Measurements from ENCODE around the gene EVC2.

Gene EVC2

GRCh38 chr4:5639556-5639955, 68.8 kb downstream of the EVC2 start:
- TF ChIP-seq RARB (CRISPR knock-in tag; IDR thresholded peaks at IDR 0.05) = no peak
- TF ChIP-seq ZNF70 (CRISPR knock-in tag; IDR thresholded peaks at IDR 0.05) = no peak
- TF ChIP-seq SNAI2 (CRISPR knock-in tag; IDR thresholded peaks at IDR 0.05) = no peak
- TF ChIP-seq ZC3H10 (CRISPR knock-in tag; IDR thresholded peaks at IDR 0.05) = no peak
- no peak for TF ChIP-seq BACH2 (CRISPR knock-in tag; IDR thresholded peaks at IDR 0.05; ENCODE audit: borderline replicate concordance)
- ATAC-seq = no peak

GRCh38 chr4:5638976-5639375, 69.4 kb downstream of the EVC2 start:
- ATAC-seq = no peak
- TF ChIP-seq ZFP30 (CRISPR knock-in tag; IDR thresholded peaks at IDR 0.05) = no peak
- TF ChIP-seq ZFP3 (CRISPR knock-in tag; IDR thresholded peaks at IDR 0.05) = no peak
- TF ChIP-seq OSR1 (CRISPR knock-in tag; IDR thresholded peaks at IDR 0.05) = no peak
- TF ChIP-seq PPARA (CRISPR knock-in tag; IDR thresholded peaks at IDR 0.05; ENCODE audit: borderline replicate concordance) = no peak
- no peak for TF ChIP-seq ZNF8 (CRISPR knock-in tag; IDR thresholded peaks at IDR 0.05)
- no peak for TF ChIP-seq CSRNP3 (CRISPR knock-in tag; IDR thresholded peaks at IDR 0.05)
- TF ChIP-seq TSHZ2 (CRISPR knock-in tag; IDR thresholded peaks at IDR 0.05) = no peak
- no peak for TF ChIP-seq BACH2 (CRISPR knock-in tag; IDR thresholded peaks at IDR 0.05; ENCODE audit: borderline replicate concordance)

GRCh38 chr4:5638316-5638715, 70.0 kb downstream of the EVC2 start:
- no peak for ATAC-seq
- TF ChIP-seq TSHZ2 (CRISPR knock-in tag; IDR thresholded peaks at IDR 0.05) = no peak
- TF ChIP-seq RARB (CRISPR knock-in tag; IDR thresholded peaks at IDR 0.05) = no peak
- TF ChIP-seq BACH2 (CRISPR knock-in tag; IDR thresholded peaks at IDR 0.05; ENCODE audit: borderline replicate concordance) = no peak
- TF ChIP-seq PATZ1 (CRISPR knock-in tag; IDR thresholded peaks at IDR 0.05; ENCODE audit: borderline replicate concordance) = no peak
- TF ChIP-seq ZFP3 (CRISPR knock-in tag; IDR thresholded peaks at IDR 0.05) = no peak
- TF ChIP-seq ARNTL (CRISPR knock-in tag; IDR thresholded peaks at IDR 0.05; ENCODE audit: borderline replicate concordance, low read depth) = no peak

GRCh38 chr4:5636766-5637670, 71.3 kb downstream of the EVC2 start:
- ATAC-seq = no peak
- TF ChIP-seq TCF4 (CRISPR knock-in tag; IDR thresholded peaks at IDR 0.05; ENCODE audit: borderline replicate concordance) (no peak), POU6F1 (CRISPR knock-in tag; IDR thresholded peaks at IDR 0.05; ENCODE audit: borderline replicate concordance, low read depth) (no peak), ZC3H10 (CRISPR knock-in tag; IDR thresholded peaks at IDR 0.05) (no peak), ESRRG (CRISPR knock-in tag; IDR thresholded peaks at IDR 0.05) (no peak), TSHZ2 (CRISPR knock-in tag; IDR thresholded peaks at IDR 0.05) (no peak), PPARA (CRISPR knock-in tag; IDR thresholded peaks at IDR 0.05; ENCODE audit: borderline replicate concordance) (no peak), CSRNP3 (CRISPR knock-in tag; IDR thresholded peaks at IDR 0.05) (no peak), SNAI2 (CRISPR knock-in tag; IDR thresholded peaks at IDR 0.05) (no peak), ZFP30 (CRISPR knock-in tag; IDR thresholded peaks at IDR 0.05) (no peak), ZFP3 (CRISPR knock-in tag; IDR thresholded peaks at IDR 0.05) (no peak)

Data from SK-N-SH treated with all-trans-retinoic acid at 6 μM for 48 hours (cell line).